ENCODE data around the gene PANK2.

The PANK2 gene

DNA sequence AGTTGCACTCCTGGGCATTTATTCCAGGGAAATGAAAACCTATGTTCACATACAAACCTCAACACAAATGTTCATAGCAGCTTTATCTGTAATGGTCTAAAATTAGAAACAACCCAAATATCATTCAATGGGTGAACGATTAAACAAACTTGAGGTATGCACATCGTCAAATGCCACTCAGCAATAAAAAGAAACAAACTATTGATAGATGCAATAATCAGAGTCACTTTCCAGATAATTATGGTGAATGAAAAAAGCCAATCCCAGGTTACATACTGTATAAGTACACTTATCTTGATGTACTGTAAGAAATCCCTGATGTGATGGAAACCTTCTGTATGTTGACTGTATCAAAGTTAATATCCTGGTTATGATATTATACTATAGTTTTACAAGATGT is 87.3 kb downstream of the PANK2 start:
- in situ Hi-C loops (cut with MboI; ENCODE audit: low sequenced_read_pairs): no loop called here

All from hTERT RPE-1 (cell line).